Effector memory CD8-positive, alpha-beta T cell (primary cell): ENCODE measurements around the gene INSR.
"Not testable (repeated sequence)": the region's sequence is repeated elsewhere in the genome, so short reads cannot be mapped to it uniquely, and the experiment has no call there.

ENCODE experiments used
- ATAC-seq: fragments of 150-1000 bp; cut with Tn5 transposase; replicated peaks from 2 replicates; pipeline ENCODE4 v1.10.0; 2021; ENCODE audit warnings: mild to moderate bottlenecking, moderate library complexity
- DNase-seq, 3 experiments: peaks; one replicate each; pipeline ENCODE4 v3.0.0; 2021
- H3K27ac Mint-ChIP-seq, 2 donors: one replicate each; pipeline ENCODE4 v1.8.0; 2022; ENCODE audit warnings: mild to moderate bottlenecking in 2 of 2, mixed read lengths in 2 of 2, moderate library complexity in 2 of 2
- H3K27me3 Mint-ChIP-seq, 2 donors: one replicate each; pipeline ENCODE4 v1.8.0; 2022; ENCODE audit warnings: mixed read lengths in 2 of 2
- H3K36me3 Mint-ChIP-seq: one replicate; pipeline ENCODE4 v1.8.0; 2022; ENCODE audit warnings: mild to moderate bottlenecking, moderate library complexity, mixed read lengths; ENCODE audit not compliant: insufficient read depth
- H3K4me1 Mint-ChIP-seq, 2 donors: one replicate each; pipeline ENCODE4 v1.8.0; 2022; ENCODE audit warnings: low read depth in 2 of 2, mixed read lengths in 2 of 2
- H3K4me3 Mint-ChIP-seq, 2 donors: one replicate each; pipeline ENCODE4 v1.8.0; 2022; ENCODE audit warnings: mild to moderate bottlenecking in 2 of 2, mixed read lengths in 2 of 2, moderate library complexity in 2 of 2
- H3K9me3 Mint-ChIP-seq, 2 donors: one replicate each; pipeline ENCODE4 v1.8.0; 2022; ENCODE audit warnings: mixed read lengths in 2 of 2

INSR gene

DNA sequence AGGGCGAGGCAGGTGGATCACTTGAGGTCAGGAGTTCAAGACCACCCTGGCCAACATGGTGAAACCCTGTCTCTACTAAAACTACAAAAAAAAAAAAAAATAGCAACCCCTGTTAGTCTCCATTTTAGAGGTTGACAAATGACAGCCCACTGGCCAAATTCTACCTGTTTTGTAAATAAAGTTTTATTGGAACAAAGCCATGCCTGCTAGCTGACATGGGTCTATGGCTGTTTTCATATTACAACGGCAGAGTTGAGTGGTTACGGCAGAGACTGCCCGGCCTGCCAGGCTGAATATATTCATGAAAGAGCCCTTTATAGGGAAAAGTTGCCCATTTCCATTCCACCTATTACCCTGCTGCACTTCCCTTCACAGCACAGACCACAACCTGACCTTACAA, 121.4 kb downstream of the INSR start:
- H3K9me3 Mint-ChIP-seq = no peaks in the 10 kb centered on the region
- no peak overlapping the region for H3K27ac Mint-ChIP-seq
- DNase-seq (no peak), ATAC-seq (no peak)
- H3K27me3 Mint-ChIP-seq = peaks cover 0 to 15% of the 10 kb centered on the region in 2 donors
- H3K4me3 Mint-ChIP-seq = no peak overlapping the region
- no peaks in the 10 kb centered on the region for H3K36me3 Mint-ChIP-seq
- no peaks in the 10 kb centered on the region for H3K4me1 Mint-ChIP-seq

DNA sequence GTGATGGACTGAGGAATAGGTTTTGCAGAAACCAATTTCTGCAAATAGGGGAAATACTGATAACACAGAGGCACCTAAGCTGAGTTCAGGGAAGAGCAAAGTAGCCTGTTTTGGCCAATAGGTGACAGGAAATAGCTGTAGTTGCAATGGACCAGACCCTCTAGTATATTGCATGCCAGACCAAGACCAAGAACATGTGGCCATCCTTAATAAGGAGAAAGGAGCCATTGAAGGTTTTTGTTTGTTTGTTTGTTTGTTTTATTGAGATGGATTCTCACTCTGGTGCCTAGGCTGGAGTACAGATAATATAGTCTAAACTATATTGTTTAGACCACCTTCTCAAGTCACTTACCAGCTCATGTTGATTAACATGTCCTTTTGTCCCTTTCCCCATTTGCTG, 123.2 kb downstream of the INSR start:
- H3K27me3 Mint-ChIP-seq = peaks cover 0 to 15% of the 10 kb centered on the region in 2 donors
- DNase-seq (no peak), ATAC-seq (no peak)
- no peak overlapping the region for H3K27ac Mint-ChIP-seq
- no peaks in the 10 kb centered on the region for H3K36me3 Mint-ChIP-seq
- no peaks in the 10 kb centered on the region for H3K4me1 Mint-ChIP-seq
- H3K4me3 Mint-ChIP-seq = no peak overlapping the region
- H3K9me3 Mint-ChIP-seq = no peaks in the 10 kb centered on the region

DNA sequence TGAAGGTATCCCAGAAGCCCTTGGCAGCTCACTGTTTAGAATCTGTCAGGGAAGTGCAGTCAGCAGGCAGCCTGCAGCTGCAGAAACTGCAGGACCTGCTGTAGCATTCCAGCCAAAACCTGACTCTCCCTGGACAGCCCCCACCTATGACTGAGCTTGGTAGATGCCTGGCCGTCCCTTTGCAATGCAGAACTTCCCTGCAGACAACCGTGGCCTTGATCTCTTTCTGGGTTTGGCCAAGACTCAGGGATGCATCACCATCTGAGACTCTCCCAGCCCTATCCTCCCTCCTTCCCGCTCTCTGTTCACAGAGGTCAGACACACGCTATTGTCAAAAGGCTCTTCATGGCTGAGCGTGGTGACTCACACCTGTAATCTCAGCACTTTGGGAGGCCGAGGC, 125.3 kb downstream of the INSR start:
- Mint-ChIP-seq H3K9me3 (no peaks in the 10 kb centered on the region), H3K27ac (no peak overlapping the region), H3K27me3 (no peaks in the 10 kb centered on the region), H3K4me3 (no peak overlapping the region), H3K36me3 (no peaks in the 10 kb centered on the region), H3K4me1 (no peaks in the 10 kb centered on the region)
- ATAC-seq = no peak
- no peak for DNase-seq

DNA sequence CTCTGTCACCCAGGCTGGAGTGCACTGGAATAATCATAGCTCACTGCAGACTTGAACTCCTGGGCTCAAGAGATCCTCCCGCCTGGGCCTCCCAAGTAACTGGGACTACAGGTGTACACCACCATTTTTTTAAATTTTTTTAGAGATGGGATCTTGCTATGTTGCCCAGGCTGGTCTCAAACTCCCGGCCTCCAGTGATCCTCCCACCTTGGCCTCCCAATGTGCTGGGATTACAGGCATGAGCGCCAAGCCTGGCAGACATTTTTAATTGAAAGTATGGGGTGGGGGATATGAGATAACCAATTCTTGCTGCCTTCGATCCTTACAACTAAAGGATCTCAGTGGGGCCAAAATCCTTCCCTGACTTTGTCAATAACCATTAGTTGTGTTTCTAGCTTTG, 132.9 kb downstream of the INSR start:
- Mint-ChIP-seq H3K4me3 (no peak overlapping the region), H3K9me3 (no peaks in the 10 kb centered on the region), H3K27me3 (no peaks in the 10 kb centered on the region), H3K36me3 (peaks cover 3% of the 10 kb centered on the region), H3K4me1 (peaks cover 0 to 3% of the 10 kb centered on the region in 2 donors), H3K27ac (no peak overlapping the region)
- DNase-seq (no peak), ATAC-seq (no peak)

DNA sequence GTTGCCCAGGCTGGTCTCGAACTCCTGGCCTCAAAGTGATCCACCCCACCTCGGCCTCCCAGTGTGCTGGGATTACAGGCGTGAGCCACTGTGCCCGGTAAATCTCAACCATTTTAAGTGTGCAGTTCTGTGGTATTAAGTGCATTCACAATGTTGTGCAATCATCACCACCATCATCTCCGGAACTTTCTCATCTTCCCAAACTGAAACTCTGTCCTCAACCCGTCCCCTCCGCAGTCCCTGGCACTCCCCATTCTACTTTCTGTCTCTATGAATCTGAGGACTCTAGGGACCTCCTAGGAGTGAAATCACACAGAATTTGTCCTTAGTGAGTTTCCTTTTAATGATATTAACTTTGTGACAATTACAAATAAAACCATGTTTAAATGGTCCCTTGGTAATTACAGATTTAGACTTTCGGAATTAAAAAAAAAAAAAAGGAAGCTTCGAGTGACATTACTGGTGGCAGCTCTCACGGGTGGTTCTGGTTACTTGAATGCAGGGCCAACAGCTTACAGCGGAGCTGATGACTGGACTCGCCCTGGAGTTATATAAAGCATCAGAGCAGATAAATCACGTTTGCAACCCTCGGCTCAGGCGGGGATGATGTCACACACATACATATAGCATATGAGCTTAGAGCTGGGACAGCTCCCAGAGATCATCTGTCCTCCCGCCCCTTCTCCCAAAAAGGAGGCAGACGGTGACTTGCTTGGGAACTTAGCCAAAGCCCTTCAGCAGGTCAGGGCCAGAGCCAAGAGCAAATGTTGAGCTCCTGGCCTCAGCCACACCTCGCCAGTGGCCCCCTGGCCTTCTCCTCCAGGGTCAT, 134.9 kb downstream of the INSR start:
- Mint-ChIP-seq H3K36me3 (peaks cover 3% of the 10 kb centered on the region), H3K27ac (no peak overlapping the region), H3K4me3 (no peak overlapping the region), H3K9me3 (no peaks in the 10 kb centered on the region), H3K4me1 (peaks cover 0 to 3% of the 10 kb centered on the region in 2 donors), H3K27me3 (peaks cover 0 to 6% of the 10 kb centered on the region in 2 donors)
- no peak for ATAC-seq
- no peak for DNase-seq

DNA sequence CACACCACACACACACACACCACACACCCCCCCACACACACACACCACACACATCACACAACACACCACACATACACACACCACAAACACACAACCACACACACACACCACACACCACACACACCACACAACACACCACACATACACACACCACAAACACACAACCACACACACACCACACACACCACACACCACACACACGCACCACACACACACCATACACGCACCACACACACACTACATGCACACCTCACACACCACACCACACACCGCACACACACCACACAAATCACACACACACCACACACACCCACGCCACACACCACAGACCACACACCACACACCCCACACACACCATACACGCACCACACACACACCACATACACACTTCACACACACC, 141.2 kb downstream of the INSR start:
- Mint-ChIP-seq H3K27ac (peak overlapping the region; percentile 62 to 88), H3K36me3 (peaks cover 8% of the 10 kb centered on the region), H3K9me3 (peaks cover 0 to 4% of the 10 kb centered on the region in 2 donors), H3K4me3 (no peak overlapping the region), H3K27me3 (peaks cover 0 to 6% of the 10 kb centered on the region in 2 donors), H3K4me1 (peaks cover 0 to 10% of the 10 kb centered on the region in 2 donors)
- ATAC-seq (peak; percentile 22), DNase-seq (no peak)

DNA sequence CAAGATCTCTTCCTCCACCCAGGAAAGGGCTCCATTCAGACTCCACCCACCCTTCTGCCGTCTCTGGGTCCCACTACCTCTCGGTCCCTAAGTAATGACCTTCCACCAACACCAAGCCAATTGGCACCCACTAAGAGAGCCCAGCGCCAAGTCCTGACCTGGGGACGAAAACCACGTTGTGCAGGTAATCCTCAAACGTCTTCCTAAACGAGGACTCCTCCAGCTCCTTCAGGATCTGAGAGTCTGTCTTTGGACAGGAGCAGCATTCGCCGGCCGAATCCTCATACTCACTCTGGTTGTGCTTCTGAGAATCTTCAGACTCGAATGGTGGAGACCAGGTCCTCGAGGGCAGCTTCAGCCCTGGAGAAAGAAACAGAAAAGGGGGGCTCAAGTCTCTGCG, 141.6 kb downstream of the INSR start:
- Mint-ChIP-seq H3K4me1 (peaks cover 0 to 10% of the 10 kb centered on the region in 2 donors), H3K9me3 (peaks cover 0 to 4% of the 10 kb centered on the region in 2 donors), H3K27me3 (peaks cover 0 to 6% of the 10 kb centered on the region in 2 donors), H3K27ac (peak overlapping the region; percentile 62 to 88), H3K4me3 (no peak overlapping the region), H3K36me3 (peaks cover 8% of the 10 kb centered on the region)
- no peak for DNase-seq
- no peak for ATAC-seq

DNA sequence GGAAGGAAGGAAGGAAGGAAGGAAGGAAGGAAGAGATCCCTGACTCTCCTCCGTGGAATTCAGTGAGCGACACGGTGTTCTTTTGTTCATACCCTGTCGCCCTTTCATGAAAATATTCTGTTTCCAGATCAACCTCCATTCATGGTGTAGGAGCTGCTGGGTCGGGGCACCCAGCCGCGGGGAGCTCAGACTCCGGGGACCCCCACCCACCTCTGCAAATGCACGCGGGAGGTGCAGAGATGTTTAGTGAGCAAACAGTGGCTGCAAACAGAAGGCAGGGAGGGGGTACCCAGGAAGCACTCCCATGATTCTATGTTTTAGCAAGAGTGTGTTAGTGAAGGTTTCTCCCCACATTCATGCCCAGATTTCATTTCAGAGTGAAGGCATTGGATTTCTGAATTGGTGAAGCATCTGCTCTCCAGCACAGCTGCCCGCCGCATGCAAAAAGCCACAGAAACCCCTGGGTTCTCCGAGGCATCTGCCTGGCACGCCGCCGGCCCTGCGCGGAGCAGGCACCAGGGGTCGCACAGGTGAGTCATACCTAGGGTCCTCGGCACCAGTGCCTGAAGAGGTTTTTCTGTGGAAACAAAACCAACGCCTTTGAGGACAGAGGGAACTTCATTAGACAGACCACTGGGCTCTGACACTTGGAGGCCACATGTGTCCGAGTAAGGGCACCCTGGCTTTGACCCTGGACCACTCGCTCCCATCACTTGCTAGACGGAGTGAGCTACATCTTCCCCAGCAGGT, 144.1 kb downstream of the INSR start:
- Mint-ChIP-seq H3K36me3 (peaks cover 10% of the 10 kb centered on the region), H3K27me3 (no peaks in the 10 kb centered on the region), H3K4me3 (no peak overlapping the region), H3K27ac (no peak overlapping the region), H3K4me1 (peaks cover 0 to 10% of the 10 kb centered on the region in 2 donors), H3K9me3 (peaks cover 0 to 4% of the 10 kb centered on the region in 2 donors)
- ATAC-seq = no peak
- DNase-seq = no peak

DNA sequence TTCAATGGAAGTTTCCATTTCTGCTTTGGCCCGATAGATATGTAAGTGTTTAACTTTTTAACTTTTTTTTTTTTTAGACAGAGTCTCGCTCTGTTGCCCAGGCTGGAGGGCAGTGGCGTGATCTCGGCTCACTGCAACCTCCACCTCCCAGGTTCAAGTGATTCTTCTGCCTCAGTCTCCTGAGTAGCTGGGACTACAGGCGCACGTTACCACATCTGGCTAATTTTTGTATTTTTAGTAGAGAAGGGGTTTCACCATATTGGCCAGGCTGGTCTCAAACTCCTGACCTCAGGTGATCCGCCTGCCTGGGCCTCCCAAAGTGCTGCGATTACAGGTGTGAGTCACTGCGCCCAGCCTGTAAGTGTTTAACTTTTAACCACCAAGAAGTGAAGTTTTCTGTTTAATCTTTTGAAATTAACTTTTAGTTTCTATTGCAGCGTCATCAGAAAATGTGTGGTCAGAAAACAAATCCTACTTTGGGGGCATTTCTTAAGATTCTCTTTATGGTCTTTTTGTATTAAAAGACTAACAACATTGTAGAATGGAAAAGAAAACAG, 147.0 kb downstream of the INSR start:
- ATAC-seq, H3K27ac Mint-ChIP-seq, H3K27me3 Mint-ChIP-seq, H3K4me3 Mint-ChIP-seq, H3K36me3 Mint-ChIP-seq, DNase-seq, H3K4me1 Mint-ChIP-seq, H3K9me3 Mint-ChIP-seq: not testable (repeated sequence)

DNA sequence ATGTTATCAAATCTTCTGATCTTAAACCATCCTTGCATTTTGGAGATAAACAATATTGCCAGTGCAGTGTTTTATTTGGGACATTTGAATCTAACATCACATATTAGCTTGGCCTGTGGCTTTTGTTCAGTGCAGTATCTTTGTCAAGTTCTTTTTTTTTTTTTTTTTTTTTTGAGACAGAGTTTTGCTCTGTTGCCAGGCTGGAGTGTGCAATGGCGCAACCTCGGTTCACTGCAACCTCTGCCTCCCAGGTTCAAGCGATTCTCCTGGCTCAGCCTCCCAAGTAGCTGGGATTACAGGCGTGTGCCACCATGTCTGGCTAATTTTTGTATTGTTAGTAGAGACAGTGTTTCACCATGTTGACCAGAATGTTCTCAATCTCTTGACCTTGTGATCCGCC, 148.1 kb downstream of the INSR start:
- not testable (repeated sequence) for H3K9me3 Mint-ChIP-seq, H3K36me3 Mint-ChIP-seq, DNase-seq, H3K4me3 Mint-ChIP-seq, H3K27me3 Mint-ChIP-seq, ATAC-seq, H3K4me1 Mint-ChIP-seq, H3K27ac Mint-ChIP-seq

DNA sequence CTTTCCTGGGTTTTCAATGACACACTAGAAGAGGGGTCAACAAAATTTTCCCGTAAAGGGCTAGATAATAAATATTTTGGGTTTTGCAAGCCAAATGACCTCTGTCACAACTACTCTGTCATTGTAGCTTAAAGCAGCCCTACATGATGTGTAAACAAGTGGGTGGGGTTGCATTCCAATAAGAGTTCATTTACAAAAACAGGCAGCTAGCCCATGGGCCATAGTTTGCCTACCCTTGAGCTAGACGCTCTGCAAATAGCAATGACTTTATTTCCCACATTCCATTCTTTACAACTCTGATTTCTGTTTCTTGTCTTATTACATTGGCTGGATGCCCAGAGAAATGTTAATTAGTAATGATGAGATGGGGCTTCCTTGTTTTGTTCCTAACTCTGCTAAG, 148.7 kb downstream of the INSR start:
- no peaks in the 10 kb centered on the region for H3K27me3 Mint-ChIP-seq
- H3K27ac Mint-ChIP-seq = no peak overlapping the region
- no peak overlapping the region for H3K4me3 Mint-ChIP-seq
- ATAC-seq = no peak
- no peaks in the 10 kb centered on the region for H3K9me3 Mint-ChIP-seq
- peaks cover 2% of the 10 kb centered on the region for H3K36me3 Mint-ChIP-seq
- H3K4me1 Mint-ChIP-seq = peaks cover 0 to 4% of the 10 kb centered on the region in 2 donors
- no peak for DNase-seq

DNA sequence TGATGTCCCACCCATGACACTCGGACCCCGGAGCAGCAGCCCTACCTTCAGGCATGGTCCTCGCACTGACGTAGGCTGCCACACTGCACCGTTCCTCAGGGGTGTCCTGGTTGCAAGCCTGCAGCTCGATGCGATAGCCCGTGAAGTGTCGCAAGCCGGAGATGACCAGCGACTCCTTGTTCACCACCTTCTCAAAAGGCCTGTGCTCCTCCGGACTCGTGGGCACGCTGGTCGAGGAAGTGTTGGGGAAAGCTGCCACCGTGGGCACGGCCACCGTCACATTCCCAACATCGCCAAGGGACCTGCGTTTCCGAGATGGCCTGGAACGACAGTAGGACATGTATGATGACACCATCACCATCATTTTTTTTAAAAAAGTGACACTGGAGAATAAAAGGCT, 151.4 kb downstream of the INSR start:
- Mint-ChIP-seq H3K4me3 (no peak overlapping the region), H3K9me3 (no peaks in the 10 kb centered on the region), H3K27ac (no peak overlapping the region), H3K4me1 (no peaks in the 10 kb centered on the region), H3K27me3 (no peaks in the 10 kb centered on the region), H3K36me3 (peaks cover 2% of the 10 kb centered on the region)
- DNase-seq = no peak
- no peak for ATAC-seq

DNA sequence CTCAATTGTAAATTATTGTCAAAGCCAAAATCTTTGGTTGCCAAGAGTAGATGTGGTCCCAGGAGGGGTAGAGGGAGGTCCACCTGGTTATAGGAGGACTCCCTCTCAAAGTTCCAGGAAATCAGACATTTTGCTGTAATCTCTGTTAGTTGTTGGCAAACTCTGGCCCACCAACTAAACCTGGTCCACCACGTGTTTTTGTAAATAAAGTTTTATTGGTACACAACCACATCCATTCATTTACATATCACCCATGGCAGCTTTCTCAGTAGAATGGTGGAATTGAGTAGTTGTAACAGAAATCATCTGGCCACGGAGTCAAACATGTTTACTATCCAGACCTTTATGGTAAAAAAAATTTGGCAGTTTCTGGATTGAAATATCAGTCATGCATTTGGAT, 154.1 kb downstream of the INSR start:
- Mint-ChIP-seq H3K9me3 (no peaks in the 10 kb centered on the region), H3K4me3 (no peak overlapping the region), H3K27ac (no peak overlapping the region), H3K36me3 (no peaks in the 10 kb centered on the region), H3K4me1 (no peaks in the 10 kb centered on the region), H3K27me3 (no peaks in the 10 kb centered on the region)
- DNase-seq (no peak), ATAC-seq (no peak)

DNA sequence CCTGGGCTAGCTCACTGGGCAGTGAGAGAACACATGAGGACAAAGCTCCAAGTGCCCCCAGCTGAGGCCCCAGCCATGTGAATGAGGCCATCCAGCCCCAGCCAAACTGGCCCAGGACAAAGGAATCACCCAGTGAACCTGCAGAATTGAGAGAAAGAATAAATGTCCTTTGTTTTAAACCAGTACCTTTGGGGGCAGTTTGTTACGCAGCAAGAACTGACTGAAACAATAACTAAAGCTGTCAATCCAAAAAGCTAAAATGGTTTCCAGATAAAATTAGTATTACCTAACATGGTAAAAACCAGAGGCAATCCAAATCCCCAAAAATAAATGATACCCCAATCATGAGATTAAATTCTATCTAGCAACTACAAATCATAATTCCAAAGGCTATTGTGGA, 155.1 kb downstream of the INSR start:
- Mint-ChIP-seq H3K4me3 (no peak overlapping the region), H3K27me3 (no peaks in the 10 kb centered on the region), H3K27ac (no peak overlapping the region), H3K36me3 (no peaks in the 10 kb centered on the region), H3K4me1 (no peaks in the 10 kb centered on the region), H3K9me3 (no peaks in the 10 kb centered on the region)
- DNase-seq = no peak
- no peak for ATAC-seq
